ENCODE data around the gene BBS12.

Gene BBS12

GRCh38 chr4:122701061-122701460, 31.4 kb upstream of the BBS12 start:
- Histone ChIP-seq H3F3A (ENCODE audit: insufficient read depth) (no peaks in the 10 kb centered on the region), H3K27ac (ENCODE audit: low read depth, low read length) (no peak overlapping the region), H3K9me3 (ENCODE audit: insufficient read depth, low read length) (no peaks in the 10 kb centered on the region), H4K20me1 (ENCODE audit: low read depth, low read length) (no peaks in the 10 kb centered on the region), H3K9ac (ENCODE audit: low read length) (no peak overlapping the region), H3K36me3 (ENCODE audit: low read length) (no peaks in the 10 kb centered on the region), H3K4me3 (ENCODE audit: insufficient read depth, low read length, poor library complexity, severe bottlenecking) (no peak overlapping the region), H3K79me2 (ENCODE audit: insufficient read depth, low read length) (no peaks in the 10 kb centered on the region), H3K4me2 (ENCODE audit: low read depth, low read length, poor library complexity, severe bottlenecking) (no peak overlapping the region), H3K27me3 (ENCODE audit: low read length) (no peaks in the 10 kb centered on the region), H2AFZ (ENCODE audit: low read depth, low read length, severe bottlenecking) (no peak overlapping the region), H3K9me2 (replicated peaks; ENCODE audit: insufficient read depth, low read length) (no peaks in the 10 kb centered on the region)
- no peak for TF ChIP-seq EZH2phosphoT487 (conservative IDR thresholded peaks at IDR 0.05; ENCODE audit: low read length)
- no peak for TF ChIP-seq CTCF (IDR thresholded peaks at IDR 0.05; ENCODE audit: insufficient read depth, low read length, poor library complexity, severe bottlenecking)

- H3K4me2 ChIP-seq (ENCODE audit: low read depth, low read length, poor library complexity, severe bottlenecking) = no peak overlapping the region
- TF ChIP-seq CTCF (IDR thresholded peaks at IDR 0.05; ENCODE audit: insufficient read depth, low read length, poor library complexity, severe bottlenecking) = no peak
- TF ChIP-seq EZH2phosphoT487 (conservative IDR thresholded peaks at IDR 0.05; ENCODE audit: low read length) = no peak
- H2AFZ ChIP-seq (ENCODE audit: low read depth, low read length, severe bottlenecking) = no peak overlapping the region
- H3K9me2 ChIP-seq (replicated peaks; ENCODE audit: insufficient read depth, low read length) = no peaks in the 10 kb centered on the region
- no peaks in the 10 kb centered on the region for H3K27me3 ChIP-seq (ENCODE audit: low read length)
- H4K20me1 ChIP-seq (ENCODE audit: low read depth, low read length) = no peaks in the 10 kb centered on the region
- H3K4me3 ChIP-seq (ENCODE audit: insufficient read depth, low read length, poor library complexity, severe bottlenecking) = no peak overlapping the region
- no peak overlapping the region for H3K27ac ChIP-seq (ENCODE audit: low read depth, low read length)
- H3K9me3 ChIP-seq (ENCODE audit: insufficient read depth, low read length) = no peaks in the 10 kb centered on the region
- no peaks in the 10 kb centered on the region for H3F3A ChIP-seq (ENCODE audit: insufficient read depth)
- no peaks in the 10 kb centered on the region for H3K36me3 ChIP-seq (ENCODE audit: low read length)
- no peaks in the 10 kb centered on the region for H3K79me2 ChIP-seq (ENCODE audit: insufficient read depth, low read length)
- H3K9ac ChIP-seq (ENCODE audit: low read length) = no peak overlapping the region
These were observed 30.5 kb upstream of the BBS12 start for GRCh38 chr4:122701965-122702364.

DNA sequence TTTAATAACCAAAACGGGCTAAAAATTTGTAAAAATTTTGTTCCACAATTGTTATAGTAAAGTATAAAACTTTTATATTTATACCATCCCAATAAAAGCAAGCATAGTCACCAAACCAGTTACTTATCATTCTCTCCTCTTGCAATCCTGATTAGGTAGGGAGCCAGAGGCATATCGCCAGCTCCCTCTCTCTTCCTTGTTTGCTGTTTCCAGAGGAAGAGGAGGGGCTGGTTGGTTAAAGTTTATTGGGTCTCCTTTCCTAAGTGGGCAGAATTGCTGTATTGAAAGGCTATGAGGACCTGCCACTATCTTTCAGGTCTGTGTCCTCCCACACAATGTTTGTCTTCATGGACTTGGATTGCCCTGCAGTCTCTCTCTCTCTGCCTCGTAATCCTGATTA, 29.6 kb upstream of the BBS12 start:
- H3K4me2 ChIP-seq (ENCODE audit: low read depth, low read length, poor library complexity, severe bottlenecking) = no peak overlapping the region
- no peaks in the 10 kb centered on the region for H4K20me1 ChIP-seq (ENCODE audit: low read depth, low read length)
- no peak overlapping the region for H2AFZ ChIP-seq (ENCODE audit: low read depth, low read length, severe bottlenecking)

More for the DNA sequence above, 29.6 kb upstream of the BBS12 start:
- no peak overlapping the region for H3K4me3 ChIP-seq (ENCODE audit: insufficient read depth, low read length, poor library complexity, severe bottlenecking)
- no peaks in the 10 kb centered on the region for H3K79me2 ChIP-seq (ENCODE audit: insufficient read depth, low read length)
- H3K9ac ChIP-seq (ENCODE audit: low read length) = no peak overlapping the region
- H3K36me3 ChIP-seq (ENCODE audit: low read length) = no peaks in the 10 kb centered on the region
- no peaks in the 10 kb centered on the region for H3K9me3 ChIP-seq (ENCODE audit: insufficient read depth, low read length)
- TF ChIP-seq CTCF (IDR thresholded peaks at IDR 0.05; ENCODE audit: insufficient read depth, low read length, poor library complexity, severe bottlenecking) = no peak
- no peak for TF ChIP-seq EZH2phosphoT487 (conservative IDR thresholded peaks at IDR 0.05; ENCODE audit: low read length)
- H3K27ac ChIP-seq (ENCODE audit: low read depth, low read length) = no peak overlapping the region
- no peaks in the 10 kb centered on the region for H3F3A ChIP-seq (ENCODE audit: insufficient read depth)
- H3K9me2 ChIP-seq (replicated peaks; ENCODE audit: insufficient read depth, low read length) = no peaks in the 10 kb centered on the region
- H3K27me3 ChIP-seq (ENCODE audit: low read length) = no peaks in the 10 kb centered on the region

Data from SU-DHL-6 (cell line).